GM04504 (cell line): ENCODE data around the gene TCAP.

Experiments used
- DNase-seq: peaks from one replicate; pipeline ENCODE4 v3.0.0-alpha.2; 2012; ENCODE audit warnings: low read depth

Gene TCAP

DNA sequence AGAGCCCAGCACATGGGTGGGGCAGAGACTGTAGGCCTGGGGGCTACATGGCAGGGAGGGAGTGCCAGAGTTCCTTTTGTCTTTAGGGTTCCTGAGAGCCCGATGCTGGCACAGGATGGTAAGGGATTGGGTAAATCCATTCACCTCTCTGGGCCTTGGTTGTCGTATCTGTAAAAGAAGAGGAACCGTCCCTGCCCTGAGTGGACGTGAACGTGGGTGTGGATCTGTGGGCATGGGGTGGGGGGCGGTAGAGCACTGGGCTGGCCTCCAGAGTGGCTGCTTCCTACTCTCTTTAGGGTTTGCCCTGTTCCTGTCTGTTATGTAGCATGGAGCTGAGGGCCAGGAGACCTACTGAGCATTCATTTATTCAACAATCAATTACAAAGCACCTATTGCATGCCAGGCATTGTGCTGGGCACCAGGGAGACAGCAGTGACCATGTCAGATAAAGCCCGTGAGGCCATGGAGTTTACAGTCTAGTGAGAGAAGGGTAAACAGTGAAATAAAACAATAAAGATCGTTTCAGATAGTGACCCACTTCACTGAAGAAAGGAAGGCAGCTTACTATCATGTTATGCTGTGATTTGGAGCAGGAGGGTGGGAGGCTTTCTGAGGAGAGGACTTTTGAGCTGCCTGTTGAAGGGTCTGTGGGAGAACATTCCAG lies 13.1 kb upstream of the TCAP start:
- no peak for DNase-seq

DNA sequence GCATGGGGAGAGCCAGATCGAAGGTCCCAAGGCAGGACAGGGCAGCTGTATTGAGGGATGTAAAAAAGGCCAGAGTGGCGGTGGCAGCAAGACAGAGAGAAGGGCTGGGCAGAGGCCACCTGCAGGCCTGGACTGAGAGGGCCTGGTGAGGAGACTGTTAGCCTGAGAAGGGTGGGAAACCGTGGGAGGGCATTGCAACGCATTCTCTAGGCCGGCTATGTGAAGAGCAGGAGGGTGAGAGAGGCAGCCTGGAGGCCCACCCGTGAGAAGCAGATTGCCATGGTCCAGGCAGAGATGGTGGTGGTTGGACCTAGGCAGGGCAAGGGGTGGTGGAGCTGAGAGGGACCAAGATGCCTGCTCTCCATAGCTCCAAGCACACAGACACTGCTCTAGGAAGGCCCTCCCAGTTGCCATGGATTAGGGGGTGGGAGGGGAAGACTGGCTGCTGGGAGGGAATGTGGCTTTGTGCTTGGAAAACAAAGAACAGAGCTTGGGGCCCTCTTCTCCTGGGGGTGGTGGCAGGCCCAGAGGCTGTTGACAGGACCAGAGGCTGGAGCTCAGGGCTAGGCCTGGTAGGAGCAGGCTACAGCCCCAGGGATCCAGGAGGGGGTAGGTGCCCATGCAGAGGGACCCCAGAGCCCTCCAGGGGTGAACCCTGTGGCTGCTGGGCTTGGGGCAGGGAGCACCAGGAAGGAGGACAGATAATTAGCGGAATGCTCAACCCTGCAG lies 12.4 kb upstream of the TCAP start:
- DNase-seq, result no peak

DNA sequence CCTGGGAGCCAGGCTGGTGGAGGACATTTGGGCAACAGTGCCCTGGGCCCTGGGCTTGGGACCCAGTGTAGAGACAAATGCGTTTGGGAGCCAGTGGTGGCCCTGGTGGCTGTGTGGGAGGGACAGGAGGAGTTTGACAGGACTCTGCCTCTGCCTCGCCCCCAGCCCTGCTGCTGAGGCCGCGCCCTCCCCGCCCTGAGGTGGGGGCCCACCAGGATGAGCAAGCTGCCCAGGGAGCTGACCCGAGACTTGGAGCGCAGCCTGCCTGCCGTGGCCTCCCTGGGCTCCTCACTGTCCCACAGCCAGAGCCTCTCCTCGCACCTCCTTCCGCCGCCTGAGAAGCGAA lies 11.9 kb upstream of the TCAP start:
- DNase-seq, result no peak

DNA sequence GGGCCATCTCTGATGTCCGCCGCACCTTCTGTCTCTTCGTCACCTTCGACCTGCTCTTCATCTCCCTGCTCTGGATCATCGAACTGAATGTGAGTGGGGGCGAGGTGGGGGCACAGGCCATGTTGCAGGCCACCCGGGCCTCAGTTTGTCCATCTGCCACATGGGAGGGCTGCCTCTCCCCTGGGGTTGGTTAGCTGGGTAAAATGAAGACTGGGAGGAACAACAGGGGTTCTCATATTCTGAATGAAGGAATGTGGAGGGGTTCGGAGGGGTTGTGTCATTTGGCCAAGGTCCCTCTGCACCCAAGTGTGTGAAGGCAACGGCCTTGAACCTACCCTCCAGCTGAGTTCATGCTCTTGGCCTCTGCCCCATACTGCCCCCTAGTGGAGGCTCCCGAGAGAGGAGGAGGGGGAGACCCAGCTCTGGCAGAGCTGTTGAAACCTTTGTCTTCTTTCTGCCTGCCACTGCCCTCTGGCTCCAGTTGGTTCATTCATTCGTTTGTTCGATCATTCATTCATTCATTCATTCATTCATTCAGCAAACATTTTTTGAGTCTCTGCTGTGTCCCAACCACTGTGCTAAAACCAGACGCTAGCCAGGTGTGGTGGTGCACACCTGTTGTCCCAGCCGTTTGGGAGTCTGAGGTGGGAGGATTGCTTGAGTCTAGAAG lies 11.4 kb upstream of the TCAP start:
- DNase-seq, result no peak

DNA sequence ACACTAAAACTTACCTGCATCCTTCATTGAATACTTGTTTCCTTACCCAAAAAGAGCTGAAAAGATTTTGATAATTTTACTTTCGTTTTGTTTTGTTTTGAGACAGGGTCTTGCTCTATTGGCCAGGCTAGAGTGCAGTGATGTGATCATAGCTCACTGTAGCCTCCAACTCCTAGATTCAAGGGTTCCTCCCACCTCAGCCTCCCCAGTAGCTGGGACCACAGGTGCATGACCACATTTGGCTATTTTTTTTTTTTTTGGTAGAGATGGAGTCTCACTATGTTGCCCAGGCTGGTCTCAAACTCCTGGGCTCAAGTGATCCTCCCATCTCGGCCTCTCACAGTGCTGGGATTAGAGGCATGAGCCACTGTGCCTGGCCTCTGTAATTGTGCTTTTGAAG lies 10.0 kb upstream of the TCAP start:
- DNase-seq, result no peak

DNA sequence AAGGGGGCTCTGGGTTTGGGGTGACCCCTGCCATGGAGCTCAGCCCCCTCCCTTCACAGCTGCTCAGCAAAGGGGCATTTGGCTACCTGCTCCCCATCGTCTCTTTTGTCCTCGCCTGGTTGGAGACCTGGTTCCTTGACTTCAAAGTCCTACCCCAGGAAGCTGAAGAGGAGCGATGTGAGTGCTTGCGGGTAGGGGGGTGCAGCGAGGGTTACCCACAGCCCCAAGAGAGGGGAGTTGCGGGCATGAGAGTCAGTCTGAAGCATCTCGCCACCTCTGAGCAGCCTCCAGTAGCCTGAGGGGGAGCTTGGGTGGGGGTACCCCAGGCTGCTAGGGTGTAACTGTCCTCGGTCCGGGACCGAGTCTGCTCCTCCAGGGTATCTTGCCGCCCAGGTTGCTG lies 6.8 kb upstream of the TCAP start:
- no peak for DNase-seq

DNA sequence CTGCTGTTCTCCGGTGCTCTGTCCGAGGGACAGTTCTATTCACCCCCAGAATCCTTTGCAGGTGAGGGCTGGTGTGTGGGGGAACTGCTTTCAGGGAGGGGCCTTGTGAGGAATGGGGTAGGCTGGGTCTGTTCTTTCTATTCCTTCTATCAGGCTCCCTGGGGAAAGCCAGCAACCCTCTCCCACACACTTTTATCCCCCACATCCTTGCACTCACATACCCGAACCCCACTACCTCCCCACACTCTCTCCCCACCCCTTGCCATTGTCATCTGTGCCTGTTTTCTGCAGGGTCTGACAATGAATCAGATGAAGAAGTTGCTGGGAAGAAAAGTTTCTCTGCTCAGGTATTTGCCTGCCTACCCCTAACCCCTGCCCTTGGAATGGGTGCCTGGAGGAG lies 6.4 kb upstream of the TCAP start:
- no peak for DNase-seq

DNA sequence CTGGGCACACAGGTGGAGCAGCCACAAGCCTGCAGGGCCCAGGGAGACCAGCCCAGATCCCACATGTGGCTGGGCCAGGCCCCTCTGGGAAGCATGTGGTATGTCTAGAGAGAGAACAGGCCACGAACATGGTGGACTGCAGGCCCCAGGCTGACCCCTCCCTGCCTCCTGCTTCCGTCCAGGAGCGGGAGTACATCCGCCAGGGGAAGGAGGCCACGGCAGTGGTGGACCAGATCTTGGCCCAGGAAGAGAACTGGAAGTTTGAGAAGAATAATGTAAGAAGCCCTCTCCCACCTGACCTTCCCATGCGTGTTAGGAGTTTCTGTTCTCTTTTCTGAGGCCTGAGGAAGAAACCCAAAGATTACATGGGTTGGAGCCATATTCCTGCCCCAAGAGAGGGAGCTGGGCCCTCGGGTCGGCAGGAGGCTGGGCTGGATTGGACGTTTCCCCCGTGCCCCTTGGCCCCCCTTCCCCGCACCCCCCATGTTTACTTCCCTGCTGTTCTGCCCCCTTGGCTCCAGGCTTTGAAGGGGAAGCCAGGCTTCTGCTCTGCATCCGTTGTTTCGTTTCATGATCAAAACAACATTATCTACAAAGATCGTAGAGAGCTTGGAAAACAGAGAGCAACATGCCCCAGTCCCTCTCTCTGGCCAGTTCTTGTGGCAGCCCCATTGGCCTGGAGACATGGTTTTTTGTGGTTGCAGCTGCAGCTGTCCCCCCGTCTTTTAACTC lies 5.7 kb upstream of the TCAP start:
- DNase-seq, result no peak

DNA sequence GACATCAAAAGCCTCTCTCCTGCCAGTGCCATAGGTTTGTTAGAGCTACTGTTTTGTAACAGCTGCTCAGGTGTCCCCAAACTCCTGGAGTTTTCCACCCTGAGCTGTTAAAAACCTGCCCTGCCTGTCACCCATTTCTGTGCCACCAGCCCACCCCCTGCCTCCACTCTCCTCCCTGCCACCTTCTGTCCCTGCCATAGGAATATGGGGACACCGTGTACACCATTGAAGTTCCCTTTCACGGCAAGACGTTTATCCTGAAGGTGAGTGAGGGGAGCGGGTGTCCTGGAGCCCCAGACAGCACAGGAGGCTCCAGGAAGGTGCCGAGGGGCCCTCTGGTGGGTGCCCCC lies 5.2 kb upstream of the TCAP start:
- DNase-seq, result no peak

DNA sequence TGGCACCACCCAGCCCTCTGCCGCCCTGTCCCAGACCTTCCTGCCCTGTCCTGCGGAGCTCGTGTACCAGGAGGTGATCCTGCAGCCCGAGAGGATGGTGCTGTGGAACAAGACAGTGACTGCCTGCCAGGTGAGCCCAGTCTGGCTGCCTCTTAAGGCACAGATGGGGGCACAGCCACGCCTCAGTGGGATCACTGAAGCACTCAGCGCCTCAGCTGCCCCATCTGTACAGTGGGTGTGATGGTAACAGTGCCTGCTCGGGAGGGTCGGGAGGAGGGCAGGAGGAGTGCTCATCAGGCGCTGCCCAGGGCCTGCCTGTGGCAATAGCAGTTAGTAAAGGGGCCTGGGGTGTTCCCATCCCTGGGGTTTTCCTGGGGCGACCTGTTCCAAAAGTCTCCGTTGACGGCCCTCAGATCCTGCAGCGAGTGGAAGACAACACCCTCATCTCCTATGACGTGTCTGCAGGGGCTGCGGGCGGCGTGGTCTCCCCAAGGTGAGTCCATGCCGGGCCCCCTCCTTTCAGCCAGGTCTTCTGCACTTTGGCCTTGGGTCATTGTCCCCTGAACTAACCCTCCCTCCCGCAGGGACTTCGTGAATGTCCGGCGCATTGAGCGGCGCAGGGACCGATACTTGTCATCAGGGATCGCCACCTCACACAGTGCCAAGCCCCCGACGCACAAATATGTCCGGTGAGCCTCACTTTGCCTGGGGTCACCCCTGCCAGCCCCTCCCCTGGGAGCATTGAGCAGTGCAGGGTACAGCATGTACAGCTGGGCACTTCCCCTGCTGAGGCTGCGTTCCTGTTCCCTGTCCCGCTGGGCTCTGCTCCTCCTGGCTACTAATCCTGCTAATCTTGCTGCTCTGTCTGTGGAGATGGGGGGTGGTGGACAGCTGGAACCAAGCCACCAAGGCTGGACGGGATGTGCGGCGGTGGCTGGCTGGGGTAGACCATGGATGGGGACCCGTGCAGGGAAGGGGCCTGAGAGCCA lies 4.5 kb upstream of the TCAP start:
- no peak for DNase-seq

DNA sequence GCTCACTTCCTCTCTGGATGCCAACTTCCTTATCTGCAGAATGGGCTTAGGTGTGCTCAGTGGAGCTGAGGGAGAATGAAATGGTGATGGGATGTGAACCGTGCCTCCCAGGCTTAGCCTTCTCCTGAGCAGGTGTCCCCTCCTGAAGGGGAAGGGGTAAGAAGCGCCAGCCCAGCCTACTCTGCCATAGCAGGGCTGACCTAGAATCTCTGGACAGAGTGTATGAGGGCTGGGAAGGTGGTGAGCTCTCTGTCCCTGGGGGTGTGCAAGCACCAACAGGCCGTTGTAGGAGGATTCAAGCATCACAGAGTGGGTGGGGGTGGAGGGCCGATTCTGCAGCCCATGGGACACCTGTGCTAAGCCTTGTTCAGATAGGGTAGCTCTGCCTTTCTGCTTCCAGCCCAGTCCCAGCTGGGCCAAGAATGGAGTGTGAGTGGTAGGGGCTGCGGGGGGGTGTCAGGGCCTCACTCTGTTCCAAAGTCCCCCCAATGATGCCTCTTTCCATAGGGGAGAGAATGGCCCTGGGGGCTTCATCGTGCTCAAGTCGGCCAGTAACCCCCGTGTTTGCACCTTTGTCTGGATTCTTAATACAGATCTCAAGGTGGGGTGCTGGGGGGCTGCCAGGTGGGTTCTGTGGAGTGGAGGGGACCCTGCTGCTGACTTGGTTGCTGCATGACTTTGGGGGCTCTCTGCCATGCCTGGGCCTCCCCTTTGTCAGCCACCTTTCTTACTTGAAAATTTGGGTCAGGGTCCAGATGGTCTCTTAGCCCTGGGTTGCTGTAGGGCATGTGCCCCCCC lies 3.2 kb upstream of the TCAP start:
- no peak for DNase-seq

DNA sequence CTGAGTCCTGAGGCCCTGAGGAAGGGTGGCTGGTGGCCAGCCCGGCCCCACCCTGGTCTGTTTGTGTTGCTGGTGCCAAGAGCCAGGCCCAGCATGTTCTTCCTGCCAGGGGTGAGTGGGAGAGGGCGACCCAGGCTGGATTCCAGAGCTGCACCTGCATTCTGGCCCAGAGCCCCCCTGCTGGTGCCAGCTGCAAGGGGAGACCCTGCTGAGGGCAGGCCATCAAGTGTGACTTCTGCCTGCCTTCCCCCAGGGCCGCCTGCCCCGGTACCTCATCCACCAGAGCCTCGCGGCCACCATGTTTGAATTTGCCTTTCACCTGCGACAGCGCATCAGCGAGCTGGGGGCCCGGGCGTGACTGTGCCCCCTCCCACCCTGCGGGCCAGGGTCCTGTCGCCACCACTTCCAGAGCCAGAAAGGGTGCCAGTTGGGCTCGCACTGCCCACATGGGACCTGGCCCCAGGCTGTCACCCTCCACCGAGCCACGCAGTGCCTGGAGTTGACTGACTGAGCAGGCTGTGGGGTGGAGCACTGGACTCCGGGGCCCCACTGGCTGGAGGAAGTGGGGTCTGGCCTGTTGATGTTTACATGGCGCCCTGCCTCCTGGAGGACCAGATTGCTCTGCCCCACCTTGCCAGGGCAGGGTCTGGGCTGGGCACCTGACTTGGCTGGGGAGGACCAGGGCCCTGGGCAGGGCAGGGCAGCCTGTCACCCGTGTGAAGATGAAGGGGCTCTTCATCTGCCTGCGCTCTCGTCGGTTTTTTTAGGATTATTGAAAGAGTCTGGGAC lies 2.4 kb upstream of the TCAP start:
- no peak for DNase-seq

DNA sequence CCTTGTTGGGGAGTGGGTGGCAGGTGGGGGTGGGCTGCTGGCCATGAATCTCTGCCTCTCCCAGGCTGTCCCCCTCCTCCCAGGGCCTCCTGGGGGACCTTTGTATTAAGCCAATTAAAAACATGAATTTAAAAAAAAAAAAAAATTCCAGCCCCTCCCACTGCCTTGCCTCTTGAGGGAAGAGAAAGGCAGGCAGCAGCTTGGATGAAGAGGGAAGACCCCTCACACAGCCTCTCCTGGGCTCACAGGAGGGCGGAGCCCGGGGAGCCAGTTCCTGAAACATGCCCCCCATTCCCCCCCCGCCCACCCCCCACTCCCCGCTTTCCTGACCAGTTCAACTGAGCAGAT lies 1.8 kb upstream of the TCAP start:
- no peak for DNase-seq

DNA sequence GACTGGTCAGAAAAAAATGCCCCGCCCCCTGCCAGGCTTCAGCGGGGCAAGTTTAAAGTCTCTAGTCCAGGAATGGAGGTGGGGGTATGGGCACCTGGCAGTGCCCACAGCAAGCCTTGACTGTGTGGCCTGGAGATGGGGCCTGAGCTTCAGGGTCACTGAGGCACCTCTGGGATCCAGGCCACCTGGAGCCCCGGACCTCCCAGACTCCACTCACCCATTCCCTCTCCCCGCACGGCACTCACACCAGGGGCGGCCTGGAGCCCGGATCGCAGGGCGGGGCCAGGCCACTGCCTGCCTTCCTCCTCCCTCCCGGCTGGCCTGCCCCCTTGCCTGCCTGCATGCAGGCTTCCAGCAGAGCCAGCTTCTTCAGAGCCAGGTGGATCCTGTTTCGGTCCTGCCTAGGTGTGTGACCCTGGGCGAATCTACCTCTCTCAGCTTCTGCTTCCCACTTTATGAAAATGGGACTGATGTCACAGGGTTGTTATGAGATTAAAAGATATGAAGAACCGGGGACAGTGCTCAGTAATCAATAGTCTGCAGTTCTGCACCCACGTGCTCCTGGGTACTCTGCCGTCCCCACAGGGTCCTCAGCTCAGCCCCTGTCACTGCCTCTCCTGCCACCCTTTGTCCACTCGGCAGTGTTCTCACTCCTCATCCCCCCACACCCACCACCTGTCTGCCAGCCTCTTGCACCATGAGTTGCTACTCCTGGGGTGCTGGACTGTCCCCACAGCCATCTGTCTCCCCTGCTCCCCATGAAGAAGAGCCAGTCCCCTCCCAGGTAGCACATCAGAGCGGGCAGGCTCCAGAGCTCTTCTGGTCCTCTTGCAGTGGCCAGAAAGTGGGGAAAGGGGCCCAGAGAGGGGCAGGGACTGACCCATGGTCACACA lies 1.2 kb upstream of the TCAP start:
- no peak for DNase-seq

DNA sequence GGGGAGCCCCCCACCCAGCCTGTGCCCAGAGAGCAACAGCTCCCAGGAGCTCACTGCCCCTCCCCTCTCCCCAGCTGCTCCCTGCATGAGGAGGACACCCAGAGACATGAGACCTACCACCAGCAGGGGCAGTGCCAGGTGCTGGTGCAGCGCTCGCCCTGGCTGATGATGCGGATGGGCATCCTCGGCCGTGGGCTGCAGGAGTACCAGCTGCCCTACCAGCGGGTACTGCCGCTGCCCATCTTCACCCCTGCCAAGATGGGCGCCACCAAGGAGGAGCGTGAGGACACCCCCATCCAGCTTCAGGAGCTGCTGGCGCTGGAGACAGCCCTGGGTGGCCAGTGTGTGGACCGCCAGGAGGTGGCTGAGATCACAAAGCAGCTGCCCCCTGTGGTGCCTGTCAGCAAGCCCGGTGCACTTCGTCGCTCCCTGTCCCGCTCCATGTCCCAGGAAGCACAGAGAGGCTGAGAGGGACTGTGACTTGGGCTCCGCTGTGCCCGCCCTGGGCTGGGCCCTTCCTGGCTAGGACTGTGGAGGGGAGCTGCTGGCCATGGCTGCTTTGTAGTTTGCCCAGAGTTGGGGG lies 584 bp downstream of the TCAP start:
- DNase-seq, result no peak

DNA sequence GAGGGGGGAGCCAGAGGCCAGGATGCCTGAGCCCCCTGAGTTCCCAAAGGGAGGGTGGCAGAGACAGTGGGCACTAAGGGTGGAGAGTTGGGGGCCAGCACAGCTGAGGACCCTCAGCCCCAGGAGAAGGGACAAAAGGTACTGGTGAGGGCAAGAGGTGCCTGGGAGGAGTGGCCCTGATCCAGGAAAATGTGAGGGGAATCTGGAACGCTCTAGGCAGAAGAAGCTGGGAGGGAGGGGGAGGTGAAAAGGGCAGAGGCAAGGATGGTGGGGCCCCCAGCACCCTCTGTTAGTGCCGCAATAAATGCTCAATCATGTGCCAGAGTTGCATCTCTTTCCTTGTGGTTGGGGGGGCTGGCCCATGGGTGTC lies 1.1 kb downstream of the TCAP start:
- no peak for DNase-seq

DNA sequence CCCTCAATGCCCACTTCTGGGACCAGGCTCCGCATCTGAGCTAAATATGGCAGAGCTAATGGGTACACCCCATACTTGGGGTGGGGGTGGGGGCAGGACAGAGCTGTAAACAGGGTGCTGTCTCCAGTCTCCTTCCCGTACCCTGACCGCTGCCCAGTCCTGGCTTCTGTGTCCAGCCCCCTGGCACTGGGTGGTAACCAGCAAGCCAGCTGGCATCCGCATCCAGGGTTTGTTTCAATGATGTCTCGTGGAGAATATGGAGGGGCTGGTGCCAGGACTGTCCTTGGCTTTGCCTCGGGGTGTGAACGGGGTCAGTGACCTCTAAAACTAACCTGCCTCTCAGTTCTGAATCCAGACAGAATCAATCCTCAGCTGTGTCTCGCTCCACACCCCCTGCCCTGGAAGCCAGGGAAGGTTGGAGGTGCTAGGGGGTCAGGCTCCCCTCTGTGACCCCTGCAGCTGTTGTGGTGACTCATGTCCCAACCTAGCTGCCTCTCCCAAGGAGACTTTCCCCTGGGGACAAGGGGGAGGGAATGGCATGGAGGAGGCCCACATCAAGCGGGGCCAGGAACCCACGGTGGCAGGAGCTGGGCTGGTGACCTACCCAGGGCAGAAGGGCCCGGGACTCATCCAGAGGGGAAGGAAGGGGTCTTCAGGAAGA lies 1.6 kb downstream of the TCAP start:
- DNase-seq, result no peak

DNA sequence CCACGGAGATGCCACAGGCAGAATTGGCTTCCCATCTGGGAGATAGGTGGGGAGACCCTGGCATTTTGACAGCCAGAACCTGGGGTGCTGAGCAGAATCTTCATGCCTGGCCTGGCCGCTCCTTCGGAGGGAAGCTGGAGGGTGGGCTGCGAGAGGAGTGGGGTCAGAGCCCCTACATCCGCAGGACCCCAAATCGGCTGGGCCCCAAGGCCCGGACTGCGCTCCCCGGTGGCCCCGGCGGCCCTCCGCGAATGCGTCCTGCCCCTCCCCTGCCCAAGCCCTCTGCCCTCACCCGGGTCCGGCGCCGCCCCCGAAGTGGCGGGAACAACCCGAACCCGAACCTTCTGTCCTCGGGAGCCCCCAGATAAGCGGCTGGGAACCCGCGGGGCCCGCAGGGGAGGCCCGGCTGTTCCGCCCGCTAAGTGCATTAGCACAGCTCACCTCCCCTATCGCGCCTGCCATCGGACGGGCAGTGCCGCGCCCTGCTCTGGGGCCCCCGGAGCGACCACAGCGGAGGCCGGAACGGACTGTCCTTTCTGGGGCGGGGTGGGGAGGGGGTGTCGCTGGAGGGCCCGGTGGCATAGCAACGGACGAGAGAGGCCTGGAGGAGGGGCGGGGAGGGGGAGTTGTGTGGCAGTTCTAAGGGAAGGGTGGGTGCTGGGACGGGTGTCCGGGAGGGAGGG lies 2.3 kb downstream of the TCAP start:
- no peak for DNase-seq
